Measurements from ENCODE around the gene CACNA2D2.
"Not testable (repeated sequence)": the region's sequence is repeated elsewhere in the genome, so short reads cannot be mapped to it uniquely, and the experiment has no call there.

The CACNA2D2 gene

DNA sequence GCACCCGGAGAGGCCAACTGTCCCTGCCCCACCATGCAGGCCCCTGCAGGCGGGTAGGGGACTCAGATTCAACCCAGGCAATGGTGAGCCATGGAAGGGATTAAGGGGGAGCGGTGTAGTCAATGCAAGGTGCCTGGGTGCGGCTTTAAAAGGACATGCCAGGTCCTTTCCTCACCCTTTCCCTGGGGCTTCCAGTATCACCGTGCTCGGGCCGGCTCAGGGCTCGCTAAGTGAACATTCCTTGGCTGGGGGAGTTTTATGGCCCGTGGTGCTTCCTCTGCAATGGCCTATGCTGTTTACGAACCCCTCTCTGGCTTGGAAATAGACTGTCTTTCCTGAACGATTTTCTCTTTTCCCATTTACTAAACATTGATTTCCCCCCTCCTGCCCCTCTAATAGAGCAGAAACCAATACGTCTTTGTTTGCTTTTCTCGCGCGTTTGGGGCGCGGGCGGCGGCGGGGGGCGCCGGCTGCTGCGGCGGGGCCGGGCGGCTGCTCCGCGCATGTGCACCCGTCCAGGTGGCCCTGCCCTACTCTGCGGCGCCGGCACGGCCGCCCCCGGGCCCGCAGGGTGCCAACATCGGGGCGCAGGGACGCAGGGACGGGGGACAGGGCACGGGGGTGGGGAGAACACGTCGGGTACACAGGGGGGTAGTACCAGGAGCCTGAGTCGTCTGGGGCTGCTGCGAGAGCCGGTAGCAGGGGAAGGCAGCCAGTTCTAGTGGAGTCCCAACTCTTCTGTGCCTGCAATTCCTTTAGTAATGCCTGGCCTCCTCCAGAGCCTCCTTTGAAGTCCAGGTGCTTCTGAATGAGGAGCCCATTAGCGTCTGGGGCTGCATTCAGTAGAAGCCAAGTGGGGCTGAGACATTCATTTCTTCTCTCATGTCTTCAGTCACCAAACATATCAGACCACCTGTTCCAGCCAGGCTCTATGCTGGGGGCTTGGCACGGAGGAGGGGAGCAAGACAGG is 26.9 kb upstream of the CACNA2D2 start:
- no peak for DNase-seq (ENCODE audit: low read depth in 2 of 2)

DNA sequence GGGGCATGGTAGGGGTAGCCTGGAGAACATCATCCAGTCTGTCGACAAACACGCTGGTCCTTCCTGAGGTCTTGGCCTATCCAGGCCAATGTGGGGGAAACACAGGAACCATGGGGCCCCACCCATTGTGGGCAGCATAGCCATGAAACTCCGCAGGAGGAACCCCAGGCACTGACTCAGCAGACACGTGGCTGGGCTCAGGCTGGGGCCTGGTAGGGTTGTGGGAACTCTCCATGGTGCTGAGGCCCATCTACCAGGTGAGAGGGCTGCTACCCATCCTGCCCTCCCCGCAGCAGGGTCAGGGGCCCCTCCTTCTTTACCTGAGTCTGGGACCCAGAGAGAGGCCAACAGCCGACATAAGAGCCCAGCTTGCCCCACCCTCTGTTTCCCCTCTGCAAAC is 22.6 kb upstream of the CACNA2D2 start:
- peak; percentile 15 to 46 for DNase-seq (ENCODE audit: low read depth in 2 of 2)

DNA sequence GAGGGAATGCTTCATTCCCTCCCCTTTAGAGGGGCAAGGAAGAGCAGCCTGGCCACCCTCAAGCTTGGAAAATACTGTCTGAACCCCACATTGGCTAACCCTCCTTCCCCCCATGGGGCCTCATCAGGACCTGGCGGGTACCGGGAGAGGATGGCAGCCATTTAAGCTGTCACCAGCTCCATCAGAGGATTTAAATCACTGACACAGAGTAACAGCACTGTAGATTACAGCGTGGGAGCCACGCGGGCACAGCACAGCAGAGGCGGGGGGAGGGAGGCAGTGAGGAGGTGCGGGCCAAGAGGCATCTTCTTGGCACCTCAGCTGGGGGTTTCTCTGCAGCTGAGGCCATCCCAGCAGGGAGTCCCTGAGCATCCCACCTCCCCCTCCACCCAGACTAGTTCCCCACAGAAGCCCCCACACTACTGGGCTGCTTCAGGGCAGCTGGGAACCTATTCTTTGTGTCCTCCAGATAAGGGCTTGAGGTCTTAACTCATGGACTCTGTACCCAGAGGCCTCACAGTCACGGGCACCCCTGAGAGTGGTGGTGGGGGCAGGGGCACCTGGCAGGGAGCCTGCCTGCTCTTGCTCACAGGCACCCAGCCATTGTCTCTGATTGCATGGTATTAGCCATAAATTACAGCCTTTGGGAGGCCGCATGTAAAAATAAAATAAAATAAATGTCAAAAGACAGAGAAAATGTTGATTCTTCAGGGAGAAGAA is 21.9 kb upstream of the CACNA2D2 start:
- DNase-seq (ENCODE audit: low read depth in 2 of 2), result no peak

DNA sequence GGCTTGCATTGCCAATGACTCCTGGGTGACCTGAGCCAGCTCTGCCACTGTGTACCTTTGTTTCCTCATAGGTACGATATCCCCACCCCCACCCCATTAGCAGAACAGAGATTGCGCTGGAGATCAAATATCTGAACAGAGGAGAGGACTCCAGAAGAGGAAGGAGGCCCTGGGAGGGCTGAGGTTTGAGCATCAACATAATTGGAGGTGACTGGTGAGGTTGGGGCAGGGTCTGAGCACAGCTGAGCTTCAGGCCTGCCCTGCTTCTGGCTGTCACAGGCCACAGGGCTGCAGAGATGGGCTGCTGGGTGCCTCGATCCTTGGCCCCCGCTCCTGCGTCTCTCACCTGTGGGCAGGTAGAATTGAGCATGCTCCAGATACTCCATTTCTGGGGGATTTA is 21.3 kb upstream of the CACNA2D2 start:
- DNase-seq (ENCODE audit: low read depth in 2 of 2), result no peak

DNA sequence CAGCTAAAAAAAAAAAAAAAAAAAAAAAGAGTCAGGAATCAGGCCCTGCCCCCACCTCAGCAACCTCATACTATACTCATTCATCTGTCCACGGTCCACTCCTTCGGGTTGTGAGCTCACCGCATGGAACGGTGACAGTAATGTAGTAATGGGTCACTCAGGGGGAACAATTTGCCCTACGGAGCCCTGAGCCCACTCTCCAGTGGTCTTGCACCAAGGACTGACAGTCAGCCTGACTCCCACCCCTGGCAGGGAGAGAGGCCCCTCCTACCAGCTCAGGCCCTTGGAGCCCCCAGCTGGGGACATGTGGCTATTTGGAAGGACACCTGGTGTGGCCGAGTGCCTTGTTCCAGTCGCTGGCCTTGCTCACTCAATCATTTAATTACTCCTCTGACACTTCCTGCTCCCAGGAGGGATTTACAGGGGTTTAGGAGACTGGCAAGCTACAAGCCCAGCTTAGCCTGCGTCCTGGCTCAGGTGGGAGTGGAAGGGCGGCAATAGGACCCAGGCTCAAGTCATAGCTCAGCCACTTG is 19.9 kb upstream of the CACNA2D2 start:
- DNase-seq (ENCODE audit: low read depth in 2 of 2), result no peak

DNA sequence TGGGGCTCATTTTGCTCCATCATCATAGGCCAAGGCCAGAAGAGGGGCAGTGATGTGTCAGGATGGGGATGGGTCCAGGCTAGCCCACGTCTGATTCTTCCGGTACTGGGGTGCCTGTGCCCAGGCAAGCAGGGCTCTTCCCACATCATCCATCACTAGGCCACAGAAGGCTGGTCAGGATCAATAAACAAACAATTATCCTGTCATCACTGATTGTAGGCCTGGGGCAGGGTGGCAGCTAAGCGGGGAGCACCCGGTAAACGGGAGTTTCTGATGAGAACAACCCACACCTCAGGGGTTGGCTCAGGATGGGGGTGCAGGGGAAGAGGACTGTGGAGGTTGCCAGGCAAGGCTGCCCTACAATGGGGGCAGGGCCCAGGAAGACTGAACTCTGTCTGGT is 18.1 kb upstream of the CACNA2D2 start:
- DNase-seq (ENCODE audit: low read depth in 2 of 2), result no peak

DNA sequence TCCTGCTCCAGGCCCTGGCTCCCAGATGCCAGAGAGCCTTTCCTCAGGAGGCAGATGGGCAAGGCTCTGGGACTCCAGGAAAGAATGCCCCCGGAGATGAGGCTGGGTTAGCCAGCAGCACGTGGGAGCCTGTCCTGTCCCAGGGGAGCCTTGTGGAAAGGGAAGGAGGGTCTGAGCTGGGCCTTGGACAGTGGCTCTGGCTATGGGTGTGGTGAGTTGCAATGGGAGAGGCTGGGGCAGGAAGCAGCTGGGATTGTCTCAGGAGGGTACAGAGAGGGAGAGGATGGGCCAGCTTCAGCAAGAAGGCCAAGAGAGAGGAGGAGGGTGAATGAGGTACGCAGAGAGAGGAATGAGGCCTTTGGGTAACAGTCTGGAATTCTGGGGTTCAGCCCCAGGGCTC is 17.4 kb upstream of the CACNA2D2 start:
- no peak for DNase-seq (ENCODE audit: low read depth in 2 of 2)

DNA sequence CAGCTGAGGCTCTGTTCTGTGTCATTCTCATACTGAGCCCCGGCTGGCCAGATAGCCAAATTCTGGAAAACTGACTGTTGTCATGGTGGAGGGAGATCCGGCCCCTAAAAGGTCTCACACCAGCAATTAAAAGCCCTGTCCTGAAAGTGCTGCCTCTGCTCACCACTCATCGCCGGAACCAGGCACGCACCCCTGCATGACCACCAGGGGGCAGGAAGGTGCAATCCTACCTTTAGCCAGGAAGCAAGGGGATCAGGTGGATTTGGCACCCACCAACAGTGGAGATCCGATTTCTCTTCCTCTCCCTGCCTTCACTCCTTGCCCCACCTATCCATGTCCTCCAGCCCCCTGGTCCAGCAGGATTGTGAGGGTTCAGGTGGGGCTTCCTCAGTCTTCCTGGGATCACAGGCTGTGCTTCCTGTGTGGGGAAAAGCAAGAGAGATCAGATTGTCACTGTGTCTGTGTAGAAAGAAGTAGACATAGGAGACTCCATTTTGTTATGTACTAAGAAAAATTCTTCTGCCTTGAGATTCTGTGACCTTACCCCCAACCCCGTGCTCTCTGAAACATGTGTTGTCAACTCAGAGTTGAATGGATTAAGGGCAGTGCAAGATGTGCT is 16.1 kb upstream of the CACNA2D2 start:
- peak; percentile 64 to 67 for DNase-seq (ENCODE audit: low read depth in 2 of 2)

DNA sequence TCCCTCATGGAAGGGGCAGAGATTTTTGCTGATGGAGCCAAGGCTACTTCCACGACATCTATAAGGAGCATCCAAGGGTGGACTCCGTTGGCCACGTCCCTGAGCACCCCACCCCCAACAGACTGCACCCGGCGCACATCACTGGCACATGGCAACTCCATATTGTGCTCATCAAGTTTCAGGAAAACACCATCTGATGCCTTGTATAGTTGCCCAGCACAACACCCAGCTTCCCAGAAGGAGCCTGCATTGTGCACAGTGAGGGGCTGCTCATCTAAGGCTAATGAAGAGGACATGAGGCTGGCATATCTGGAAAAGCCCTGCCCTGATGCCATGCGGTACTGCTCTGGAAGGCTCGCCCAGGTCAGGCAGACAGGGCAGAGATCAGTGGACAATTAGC is 15.0 kb upstream of the CACNA2D2 start:
- DNase-seq (ENCODE audit: low read depth in 2 of 2), result no peak

DNA sequence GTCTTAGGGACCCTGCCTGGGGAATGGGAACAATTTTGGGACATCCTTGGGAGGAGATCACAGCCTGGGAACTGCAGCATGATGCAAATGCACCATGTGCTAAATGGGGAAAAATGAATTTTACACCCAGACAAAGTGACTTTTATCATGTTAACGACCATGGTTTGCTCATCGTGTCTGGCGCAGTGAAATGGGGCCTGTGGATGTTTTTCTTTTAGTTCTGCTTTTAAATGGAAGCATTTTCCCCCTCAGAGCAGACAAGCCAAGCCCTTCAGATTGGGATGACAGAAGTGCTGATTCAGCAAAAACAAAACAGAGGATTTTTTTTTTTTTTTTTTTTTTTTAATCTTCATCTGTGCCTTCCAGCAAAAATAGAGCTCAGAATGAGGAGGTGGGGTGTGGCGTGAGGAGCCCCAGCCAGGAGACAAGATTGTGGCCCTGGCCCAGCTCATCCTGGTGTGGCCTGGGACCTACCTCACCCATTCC is 14.3 kb upstream of the CACNA2D2 start:
- no peak for DNase-seq (ENCODE audit: low read depth in 2 of 2)

DNA sequence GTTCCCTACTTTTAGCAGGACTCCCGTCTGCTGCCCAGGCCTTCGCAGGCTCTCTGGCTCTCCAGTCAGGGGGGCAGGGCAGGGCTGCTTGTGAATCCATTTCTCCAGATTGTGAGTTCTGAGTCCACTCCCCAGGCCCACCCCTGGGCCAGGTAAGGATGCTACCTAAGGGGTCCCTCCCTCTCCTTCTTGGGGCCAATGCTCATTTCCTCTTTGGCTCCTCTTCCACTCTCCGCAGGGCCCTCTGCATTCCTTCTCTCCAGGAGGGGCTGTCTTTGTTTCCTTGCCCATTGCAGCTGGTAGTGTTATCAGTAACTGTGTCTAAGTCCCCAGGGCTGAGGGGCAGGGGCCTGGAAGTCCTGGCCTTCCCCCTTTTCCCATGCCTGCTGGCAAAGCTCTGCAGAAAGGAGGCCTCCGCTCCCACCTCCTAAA is 13.0 kb upstream of the CACNA2D2 start:
- no peak for DNase-seq (ENCODE audit: low read depth in 2 of 2)

DNA sequence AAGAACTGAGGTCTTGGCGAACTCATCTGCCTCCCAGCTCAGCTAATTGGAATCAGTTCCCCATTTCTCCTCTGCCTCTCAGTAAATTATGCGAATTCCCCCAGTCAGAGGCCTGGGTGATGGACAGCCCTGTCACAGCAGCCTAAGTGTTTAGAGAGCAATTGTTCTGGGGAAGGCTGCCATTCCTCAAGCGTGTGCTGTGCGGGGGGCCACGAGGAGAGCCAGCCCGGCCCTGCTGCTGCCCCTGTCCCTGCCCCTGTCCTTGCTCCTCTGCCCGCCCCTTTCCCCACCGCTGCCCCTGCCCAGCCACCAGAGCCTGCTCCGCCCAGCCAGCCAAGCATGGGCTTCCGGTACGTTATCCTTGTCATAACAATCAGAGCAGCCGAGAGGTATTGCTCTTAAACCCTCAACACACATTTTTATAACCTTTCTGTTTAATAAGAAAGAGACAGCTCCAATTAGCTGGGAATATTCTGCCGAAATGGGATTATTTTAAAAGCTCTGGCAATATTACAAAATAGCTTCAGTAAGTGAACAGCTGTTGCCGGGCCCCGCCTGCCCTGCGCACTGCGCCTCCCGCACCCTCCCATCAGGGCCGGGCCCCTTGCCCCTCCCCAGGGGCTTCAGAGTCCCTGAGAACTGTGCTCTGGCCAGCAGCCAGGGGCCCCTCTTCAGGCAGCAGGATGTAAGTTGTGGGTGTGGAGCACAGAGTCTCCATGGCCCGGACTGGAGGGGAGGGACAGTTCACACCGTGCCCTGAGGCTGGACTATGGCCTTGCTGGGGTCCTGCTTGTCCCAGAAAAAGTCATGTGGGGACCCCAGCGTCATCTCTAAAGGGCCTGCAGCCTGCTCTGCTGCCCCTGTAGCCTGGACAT is 12.4 kb upstream of the CACNA2D2 start:
- no peak for DNase-seq (ENCODE audit: low read depth in 2 of 2)

DNA sequence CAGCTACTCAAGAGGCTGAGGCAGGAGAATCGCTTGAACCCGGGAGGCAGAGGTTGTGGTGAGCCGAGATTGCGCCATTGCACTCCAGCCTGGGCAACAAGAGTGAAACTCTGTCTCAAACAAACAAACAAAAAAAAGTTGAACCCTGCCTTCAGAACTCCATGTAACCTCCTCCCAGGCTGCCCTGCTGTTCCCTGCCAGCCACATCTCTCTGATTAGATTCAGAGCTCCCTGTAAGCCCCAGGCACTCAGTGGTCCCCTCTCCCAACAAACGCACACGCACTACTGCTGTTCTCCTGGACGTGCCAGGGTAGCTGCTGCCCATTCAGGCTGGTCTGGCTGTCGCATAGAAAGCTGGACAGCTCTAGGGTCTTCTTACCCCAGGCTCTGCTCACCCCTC is 9.5 kb upstream of the CACNA2D2 start:
- not testable (repeated sequence) for DNase-seq (ENCODE audit: low read depth in 2 of 2)

DNA sequence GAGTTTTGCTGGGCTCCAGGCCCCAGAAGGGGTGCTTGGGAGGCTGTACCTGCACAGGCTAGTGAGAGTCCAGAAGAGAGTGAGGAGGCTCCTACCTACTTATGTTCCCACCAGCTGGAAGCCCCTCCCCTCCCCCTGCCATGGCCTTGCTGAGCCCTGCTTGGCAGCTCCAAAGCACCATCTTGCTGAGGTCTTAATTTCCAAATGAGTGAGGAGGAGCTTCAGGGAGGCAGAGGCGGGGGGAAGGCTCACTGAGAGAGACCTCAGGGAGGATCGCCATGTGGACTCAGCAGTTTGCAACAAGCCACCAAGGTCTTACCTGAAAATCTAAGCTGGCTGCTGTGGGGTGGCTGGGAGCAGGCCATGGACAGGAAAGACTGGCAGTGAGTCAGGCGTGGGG is 8.7 kb upstream of the CACNA2D2 start:
- DNase-seq (ENCODE audit: low read depth in 2 of 2), result no peak

DNA sequence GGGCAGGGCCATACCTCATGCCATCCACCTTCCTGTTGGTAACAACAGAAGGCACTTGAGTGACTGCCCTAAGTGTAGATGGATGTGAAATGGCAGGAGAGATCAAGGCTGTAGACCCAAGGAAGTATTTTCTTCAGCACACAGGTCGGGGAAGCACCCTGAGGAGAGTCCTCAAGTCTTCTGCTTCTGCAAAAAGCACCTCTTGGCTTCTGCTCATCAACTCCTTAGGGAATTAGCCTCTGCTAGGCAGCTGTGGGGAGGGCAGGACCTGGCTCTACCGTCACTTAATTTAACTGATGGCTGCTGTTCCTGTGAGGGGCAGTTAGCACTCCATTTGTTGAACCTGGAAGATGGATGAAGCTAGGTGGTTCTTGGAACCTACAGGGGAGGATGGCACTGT is 6.9 kb upstream of the CACNA2D2 start:
- no peak for DNase-seq (ENCODE audit: low read depth in 2 of 2)

DNA sequence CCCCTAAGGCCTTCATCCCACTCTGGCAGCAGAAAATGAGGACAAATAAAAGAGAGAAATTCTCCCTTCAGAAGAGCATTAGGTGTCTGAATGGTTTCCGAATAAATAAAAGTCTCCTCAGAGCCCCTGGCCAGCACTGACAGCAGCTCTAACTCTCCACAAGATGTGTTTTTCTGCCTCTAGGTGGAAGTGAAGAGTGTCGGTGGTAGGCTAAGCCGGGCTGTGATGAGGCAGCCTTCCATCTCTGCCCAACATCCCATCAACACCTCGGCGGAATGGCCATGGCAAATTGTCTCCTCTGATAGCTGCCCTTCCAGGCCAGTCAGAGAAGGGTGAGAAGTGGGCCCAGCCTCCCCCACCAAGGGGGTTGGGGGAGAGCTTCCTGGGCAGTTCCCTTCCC is 6.3 kb upstream of the CACNA2D2 start:
- no peak for DNase-seq (ENCODE audit: low read depth in 2 of 2)

DNA sequence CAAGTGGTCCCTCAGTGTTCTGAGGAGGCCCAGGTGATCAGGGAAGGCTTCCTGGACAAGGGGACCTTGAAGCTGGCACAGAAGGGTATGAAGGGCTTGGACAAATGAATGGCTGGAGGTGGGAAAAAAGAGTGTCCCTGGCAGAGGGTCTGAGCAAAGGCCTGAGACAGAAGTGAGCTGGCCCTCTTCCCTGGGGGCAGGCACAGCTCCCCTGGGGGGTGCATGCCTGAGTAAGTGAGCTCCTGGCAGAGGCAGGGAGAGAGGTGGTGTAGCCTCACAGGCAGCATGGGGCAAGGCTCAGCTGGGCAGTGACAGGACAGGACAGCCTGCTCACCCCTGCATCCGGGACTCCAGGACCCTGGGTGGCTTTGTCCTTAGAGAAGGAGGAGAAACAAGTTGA is 5.4 kb upstream of the CACNA2D2 start:
- no peak for DNase-seq (ENCODE audit: low read depth in 2 of 2)

DNA sequence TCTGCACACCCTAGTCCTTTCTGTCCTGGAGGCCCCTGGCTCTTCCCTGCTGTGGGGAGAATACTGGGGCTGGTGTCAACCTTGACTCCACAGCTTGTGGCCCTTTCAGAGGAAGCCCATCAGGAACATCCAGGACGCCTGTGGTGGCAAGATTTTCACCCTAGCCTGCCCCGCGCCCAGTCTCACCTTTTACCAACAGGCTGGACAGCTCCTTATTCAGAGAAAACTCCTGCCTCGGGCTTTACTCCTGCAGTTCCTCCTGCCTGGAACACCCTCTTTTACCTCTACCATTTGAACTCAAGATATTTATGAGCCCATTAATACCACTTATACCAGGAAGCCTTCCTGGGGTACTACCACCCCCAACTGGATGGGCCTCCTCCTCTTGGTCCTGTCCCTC is 2.7 kb upstream of the CACNA2D2 start:
- no peak for DNase-seq (ENCODE audit: low read depth in 2 of 2)

DNA sequence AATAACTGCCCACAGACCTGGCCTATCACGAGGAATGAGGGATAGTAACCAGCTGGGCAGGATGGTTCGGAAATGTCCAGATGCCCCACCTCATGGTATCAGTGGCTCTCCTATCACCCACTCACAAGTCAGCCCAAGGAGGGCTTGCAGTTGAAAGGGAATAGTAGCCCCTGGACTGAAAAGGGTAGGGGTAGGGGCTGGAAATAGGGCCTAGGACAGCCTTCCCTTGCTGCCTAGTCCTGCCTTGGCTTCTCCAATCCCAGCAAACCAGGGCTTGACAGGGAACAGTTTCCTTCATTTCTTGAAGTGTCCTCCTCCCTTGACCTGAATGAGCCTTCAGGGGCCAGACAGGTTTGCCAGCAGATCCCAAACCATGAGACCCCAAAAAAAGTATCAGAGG is 1.2 kb upstream of the CACNA2D2 start:
- DNase-seq (ENCODE audit: low read depth in 2 of 2), result no peak

DNA sequence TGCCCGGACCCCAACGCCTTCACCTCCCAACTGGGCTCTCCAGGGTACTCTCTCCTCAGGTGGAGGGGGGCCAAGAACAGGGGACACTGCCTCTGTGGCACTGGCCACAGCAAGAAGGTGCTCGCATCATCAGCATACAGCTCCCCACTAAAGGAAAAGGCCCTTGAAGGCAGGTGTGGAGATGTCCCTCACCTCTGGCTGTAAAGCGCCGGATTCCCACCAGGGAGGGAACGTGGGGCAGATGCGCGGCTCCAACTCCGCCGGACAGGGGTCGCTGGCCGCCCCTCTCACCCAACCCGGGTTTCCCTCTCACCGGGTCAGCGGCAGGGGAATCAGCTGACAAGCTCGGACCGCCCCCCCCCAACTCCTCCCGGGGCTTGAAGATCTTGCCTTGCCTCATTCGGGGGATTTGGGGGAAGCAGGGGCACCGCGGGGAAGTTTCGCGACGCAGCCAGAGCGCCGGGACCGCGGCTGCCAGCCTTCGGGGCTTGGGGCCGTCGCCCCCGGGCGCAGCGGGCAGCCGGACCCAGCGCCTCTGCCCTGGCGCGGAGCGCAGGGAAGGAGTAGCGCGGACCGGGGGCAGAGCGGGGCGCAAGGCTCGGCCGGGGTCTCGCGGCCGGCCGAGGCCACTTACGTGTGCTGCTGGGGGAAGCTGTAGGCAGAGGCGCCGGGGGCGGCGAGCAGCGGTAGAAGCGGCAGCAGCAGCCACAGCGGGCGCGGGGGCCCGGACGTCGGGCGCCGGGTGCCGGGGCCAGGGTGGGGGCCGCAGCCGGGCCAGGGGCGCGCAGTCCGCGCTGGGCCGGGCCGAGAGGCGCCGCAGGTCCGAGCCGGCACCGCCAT is 630 bp downstream of the CACNA2D2 start:
- peak in 1 of 2 donors; percentile 6 for DNase-seq (ENCODE audit: low read depth in 2 of 2)
